C4-2B (cell line): ENCODE data around the gene TREX2.

Experiments used
- CTCF ChIP-seq: fragments of 450-650 bp; conservative IDR thresholded peaks from 2 replicates; pipeline ENCODE4 v1.5.1; 2017; ENCODE audit warnings: mild to moderate bottlenecking
- ZFX ChIP-seq: fragments of 450-650 bp; IDR thresholded peaks from 2 replicates; pipeline ENCODE4 v1.6.1; 2017

- TF ChIP-seq CTCF = no peak
- no peak for TF ChIP-seq ZFX
These were observed 1.7 kb upstream of the TREX2 start for GRCh38 chrX:153447581-153447960.
